ENCODE results near the gene MPHOSPH6.

DNA sequence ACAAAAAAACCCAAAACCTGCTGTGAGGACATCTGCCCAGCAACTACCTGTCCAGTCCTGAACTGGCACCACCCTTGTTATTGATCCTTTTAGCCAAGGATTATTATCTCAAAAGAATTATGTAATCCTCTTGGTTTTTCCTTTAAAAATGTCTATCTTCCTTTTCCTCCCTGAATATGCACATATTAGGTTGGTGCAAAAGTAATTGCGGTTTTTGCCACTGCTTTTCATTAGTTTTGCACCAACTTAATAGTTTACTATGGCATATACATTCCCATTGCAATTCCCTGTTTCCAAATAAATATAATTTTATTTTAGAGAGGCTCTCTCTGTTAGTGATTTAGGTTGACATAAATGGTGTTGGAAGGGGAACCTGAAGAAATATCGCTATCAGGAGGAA lies 51.3 kb downstream of the MPHOSPH6 start:
- TF ChIP-seq, protein P1, sequence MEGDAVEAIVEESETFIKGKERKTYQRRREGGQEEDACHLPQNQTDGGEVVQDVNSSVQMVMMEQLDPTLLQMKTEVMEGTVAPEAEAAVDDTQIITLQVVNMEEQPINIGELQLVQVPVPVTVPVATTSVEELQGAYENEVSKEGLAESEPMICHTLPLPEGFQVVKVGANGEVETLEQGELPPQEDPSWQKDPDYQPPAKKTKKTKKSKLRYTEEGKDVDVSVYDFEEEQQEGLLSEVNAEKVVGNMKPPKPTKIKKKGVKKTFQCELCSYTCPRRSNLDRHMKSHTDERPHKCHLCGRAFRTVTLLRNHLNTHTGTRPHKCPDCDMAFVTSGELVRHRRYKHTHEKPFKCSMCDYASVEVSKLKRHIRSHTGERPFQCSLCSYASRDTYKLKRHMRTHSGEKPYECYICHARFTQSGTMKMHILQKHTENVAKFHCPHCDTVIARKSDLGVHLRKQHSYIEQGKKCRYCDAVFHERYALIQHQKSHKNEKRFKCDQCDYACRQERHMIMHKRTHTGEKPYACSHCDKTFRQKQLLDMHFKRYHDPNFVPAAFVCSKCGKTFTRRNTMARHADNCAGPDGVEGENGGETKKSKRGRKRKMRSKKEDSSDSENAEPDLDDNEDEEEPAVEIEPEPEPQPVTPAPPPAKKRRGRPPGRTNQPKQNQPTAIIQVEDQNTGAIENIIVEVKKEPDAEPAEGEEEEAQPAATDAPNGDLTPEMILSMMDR (conservative IDR thresholded peaks at IDR 0.05; ENCODE audit: low read depth, low read length) = no peak
- TF ChIP-seq EZH2 (IDR thresholded peaks at IDR 0.05; ENCODE audit: low read length, unreplicated experiment) (no peak), EZH2phosphoT487 (IDR thresholded peaks at IDR 0.05; ENCODE audit: borderline replicate concordance, low read length) (no peak)

Measured in PC-3 (cell line).